Dendritic cell treated with granulocyte-macrophage colony-stimulating factor and Interleukin-4, amounts not matched to agents 40 ng/mL and 50 ng/mL, for 4 days (primary cell): ENCODE data around the gene UTP4.

Source experiments
- H3K27ac Mint-ChIP-seq: one replicate; pipeline ENCODE4 v1.8.0; 2022; ENCODE audit warnings: mild to moderate bottlenecking, mixed read lengths
- H3K27me3 Mint-ChIP-seq: one replicate; pipeline ENCODE4 v1.8.0; 2022; ENCODE audit warnings: mild to moderate bottlenecking, mixed read lengths
- H3K36me3 Mint-ChIP-seq: one replicate; pipeline ENCODE4 v1.8.0; 2022; ENCODE audit warnings: low read depth, mixed read lengths
- H3K4me1 Mint-ChIP-seq: one replicate; pipeline ENCODE4 v1.8.0; 2022; ENCODE audit warnings: low read depth, mixed read lengths
- H3K4me3 Mint-ChIP-seq: one replicate; pipeline ENCODE4 v1.8.0; 2022; ENCODE audit warnings: mild to moderate bottlenecking, moderate library complexity, mixed read lengths
- H3K9me3 Mint-ChIP-seq: one replicate; pipeline ENCODE4 v1.8.0; 2022; ENCODE audit warnings: mixed read lengths
- intact Hi-C: fragments of 100-400 bp; cut with micrococcal nuclease; formaldehyde crosslinking; loops from one replicate; pipeline ENCODE4 v1.15.0; 2022

UTP4 gene

DNA sequence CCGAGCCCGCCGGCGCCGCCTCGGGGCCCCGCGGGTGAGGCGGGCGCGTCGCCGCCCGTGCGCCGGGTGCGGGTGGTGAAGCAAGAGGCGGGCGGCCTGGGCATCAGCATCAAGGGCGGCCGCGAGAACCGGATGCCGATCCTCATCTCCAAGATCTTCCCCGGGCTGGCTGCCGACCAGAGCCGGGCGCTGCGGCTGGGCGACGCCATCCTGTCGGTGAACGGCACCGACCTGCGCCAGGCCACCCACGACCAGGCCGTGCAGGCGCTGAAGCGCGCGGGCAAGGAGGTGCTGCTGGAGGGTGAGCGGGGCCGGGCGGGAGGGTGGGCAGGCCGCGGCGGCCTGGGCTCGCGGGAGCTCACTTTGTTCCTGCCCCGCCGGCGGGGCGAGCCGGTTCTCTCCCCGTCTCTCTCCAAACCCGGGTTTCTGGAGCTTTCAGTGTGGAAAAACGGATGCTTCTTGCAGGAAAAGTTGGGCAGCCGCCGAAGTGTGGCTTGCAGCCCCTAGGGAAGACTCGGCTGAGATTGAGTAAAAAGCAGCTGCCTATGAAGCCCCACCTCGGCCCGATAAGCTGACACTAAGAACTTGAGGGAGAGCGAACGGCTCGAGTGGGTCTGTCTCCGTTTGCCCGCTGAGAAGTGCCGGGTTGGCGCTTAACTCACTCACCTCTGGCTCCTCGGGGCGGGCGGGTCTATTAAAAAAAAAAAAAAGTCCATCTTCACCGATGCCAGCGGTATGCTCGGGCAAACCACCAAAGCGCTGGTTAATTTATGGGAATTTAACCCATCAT is 55.2 kb downstream of the UTP4 start:
- peak overlapping the region; percentile 91 for H3K27ac Mint-ChIP-seq
- no peaks in the 10 kb centered on the region for H3K9me3 Mint-ChIP-seq
- H3K36me3 Mint-ChIP-seq: peaks cover 19% of the 10 kb centered on the region
- H3K27me3 Mint-ChIP-seq: peaks cover 44% of the 10 kb centered on the region
- intact Hi-C loops: loop anchor here (2.0 to 5.0 kb wide), 2 partner anchors 17 to 35 kb away; no protein-coding TSS in a partner anchor
- peaks cover 39% of the 10 kb centered on the region for H3K4me1 Mint-ChIP-seq
- peak overlapping the region; percentile 85 for H3K4me3 Mint-ChIP-seq

DNA sequence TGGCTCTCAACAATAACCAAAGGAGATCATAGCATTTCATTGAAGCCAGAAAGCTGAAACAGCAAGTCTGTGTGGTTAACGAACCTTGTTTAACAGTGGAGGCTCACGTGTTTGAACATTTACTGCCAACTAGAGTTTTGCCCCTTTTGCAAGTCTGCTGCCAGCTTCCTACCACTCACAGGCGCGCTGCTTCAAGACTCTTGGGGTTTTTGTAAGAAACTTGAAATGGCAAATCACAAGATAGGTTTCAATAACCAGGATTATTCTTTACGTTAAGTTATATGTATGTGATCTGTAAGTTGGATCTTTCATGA is 55.7 kb downstream of the UTP4 start:
- Mint-ChIP-seq H3K27ac (peak overlapping the region; percentile 91), H3K4me1 (peaks cover 39% of the 10 kb centered on the region)

GRCh38 chr16:69188716-69189115 is 56.3 kb downstream of the UTP4 start:
- H3K4me1 Mint-ChIP-seq: peaks cover 39% of the 10 kb centered on the region
- peaks cover 19% of the 10 kb centered on the region for H3K36me3 Mint-ChIP-seq
- H3K27me3 Mint-ChIP-seq: peaks cover 47% of the 10 kb centered on the region
- H3K27ac Mint-ChIP-seq: no peak overlapping the region
- intact Hi-C loops: loop anchor here (5.0 kb wide), 1 partner anchor 36 kb away; no protein-coding TSS in a partner anchor
- H3K4me3 Mint-ChIP-seq: peak overlapping the region; percentile 85
- H3K9me3 Mint-ChIP-seq: no peaks in the 10 kb centered on the region

More for the DNA sequence above, 55.7 kb downstream of the UTP4 start:
- Mint-ChIP-seq H3K9me3 (no peaks in the 10 kb centered on the region), H3K36me3 (peaks cover 19% of the 10 kb centered on the region), H3K4me3 (peak overlapping the region; percentile 85), H3K27me3 (peaks cover 44% of the 10 kb centered on the region)
- intact Hi-C loops: loop anchor here (5.0 kb wide), 1 partner anchor 36 kb away; no protein-coding TSS in a partner anchor

GRCh38 chr16:69190046-69190588 is 57.7 kb downstream of the UTP4 start:
- peaks cover 36% of the 10 kb centered on the region for H3K27me3 Mint-ChIP-seq
- no peak overlapping the region for H3K27ac Mint-ChIP-seq
- H3K4me1 Mint-ChIP-seq: peaks cover 39% of the 10 kb centered on the region
- H3K4me3 Mint-ChIP-seq: no peak overlapping the region
- no peaks in the 10 kb centered on the region for H3K9me3 Mint-ChIP-seq
- H3K36me3 Mint-ChIP-seq: peaks cover 19% of the 10 kb centered on the region
- intact Hi-C loops: no loop called here

DNA sequence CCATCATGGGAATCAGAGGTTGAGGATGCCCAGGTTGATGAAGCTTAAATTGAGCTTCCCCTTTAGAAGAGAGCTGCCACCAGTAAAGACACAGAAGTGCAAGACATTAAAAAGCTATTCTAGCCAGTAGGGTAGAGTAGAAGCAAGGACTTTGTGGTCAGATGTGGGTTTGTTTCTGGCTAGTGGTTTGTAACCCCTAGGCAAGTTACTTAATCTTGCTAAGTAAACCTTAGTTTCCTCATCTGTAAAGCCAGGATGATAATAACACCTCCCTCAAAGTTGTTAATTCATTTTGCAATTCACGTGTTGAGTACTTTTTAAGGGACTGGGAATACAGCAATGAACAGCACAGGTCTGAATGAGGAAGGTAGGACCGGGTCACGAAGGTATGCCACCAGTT is 58.1 kb downstream of the UTP4 start:
- intact Hi-C loops: no loop called here
- peaks cover 39% of the 10 kb centered on the region for H3K4me1 Mint-ChIP-seq
- H3K4me3 Mint-ChIP-seq: no peak overlapping the region
- peaks cover 19% of the 10 kb centered on the region for H3K36me3 Mint-ChIP-seq
- H3K9me3 Mint-ChIP-seq: no peaks in the 10 kb centered on the region
- H3K27ac Mint-ChIP-seq: no peak overlapping the region
- peaks cover 33% of the 10 kb centered on the region for H3K27me3 Mint-ChIP-seq

GRCh38 chr16:69191136-69191535 is 58.7 kb downstream of the UTP4 start:
- H3K4me1 Mint-ChIP-seq: peaks cover 38% of the 10 kb centered on the region
- H3K9me3 Mint-ChIP-seq: no peaks in the 10 kb centered on the region
- H3K4me3 Mint-ChIP-seq: peak overlapping the region; percentile 17
- peaks cover 36% of the 10 kb centered on the region for H3K27me3 Mint-ChIP-seq
- H3K27ac Mint-ChIP-seq: no peak overlapping the region
- peaks cover 19% of the 10 kb centered on the region for H3K36me3 Mint-ChIP-seq
- intact Hi-C loops: no loop called here

DNA sequence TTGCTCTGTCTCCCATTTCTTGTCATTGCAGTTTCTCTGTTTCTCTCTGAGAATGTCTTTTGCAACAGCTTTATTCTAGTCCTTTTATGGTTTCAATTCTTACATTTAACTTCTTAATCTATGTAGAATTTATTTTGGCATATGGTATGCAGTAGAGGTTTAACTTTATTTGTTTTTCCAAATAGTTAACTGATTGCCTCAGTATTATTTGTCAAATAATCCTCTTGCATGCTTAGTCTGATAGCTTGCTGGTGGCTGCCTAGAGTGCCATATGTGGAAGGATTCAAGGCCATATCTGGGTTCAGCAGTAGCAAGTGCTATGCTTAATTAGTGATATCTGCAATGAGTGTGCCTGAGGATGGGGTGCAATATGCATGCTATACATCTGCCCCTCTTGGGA is 61.4 kb downstream of the UTP4 start:
- Mint-ChIP-seq H3K9me3 (no peaks in the 10 kb centered on the region), H3K4me3 (no peak overlapping the region), H3K27ac (no peak overlapping the region), H3K4me1 (peaks cover 20% of the 10 kb centered on the region), H3K36me3 (peaks cover 7% of the 10 kb centered on the region), H3K27me3 (peaks cover 33% of the 10 kb centered on the region)
- intact Hi-C loops: no loop called here

- peaks cover 6% of the 10 kb centered on the region for H3K36me3 Mint-ChIP-seq
- peaks cover 30% of the 10 kb centered on the region for H3K27me3 Mint-ChIP-seq
- H3K4me1 Mint-ChIP-seq: peaks cover 19% of the 10 kb centered on the region
- intact Hi-C loops: no loop called here
- H3K27ac Mint-ChIP-seq: no peak overlapping the region
- no peak overlapping the region for H3K4me3 Mint-ChIP-seq
- no peaks in the 10 kb centered on the region for H3K9me3 Mint-ChIP-seq
Observed at GRCh38 chr16:69194488-69194887, 62.0 kb downstream of the UTP4 start.

- Mint-ChIP-seq H3K9me3 (no peaks in the 10 kb centered on the region), H3K27ac (no peak overlapping the region), H3K27me3 (peaks cover 29% of the 10 kb centered on the region), H3K36me3 (peaks cover 6% of the 10 kb centered on the region), H3K4me1 (peaks cover 14% of the 10 kb centered on the region), H3K4me3 (no peak overlapping the region)
- intact Hi-C loops: no loop called here
Observed at GRCh38 chr16:69195369-69196029, 63.0 kb downstream of the UTP4 start.

- intact Hi-C loops: no loop called here
- Mint-ChIP-seq H3K27ac (no peak overlapping the region), H3K4me1 (no peaks in the 10 kb centered on the region), H3K36me3 (no peaks in the 10 kb centered on the region), H3K4me3 (no peak overlapping the region), H3K27me3 (peaks cover 19% of the 10 kb centered on the region), H3K9me3 (no peaks in the 10 kb centered on the region)
Observed at GRCh38 chr16:69197573-69197972, 65.1 kb downstream of the UTP4 start.

- H3K27ac Mint-ChIP-seq: no peak overlapping the region
- no peaks in the 10 kb centered on the region for H3K36me3 Mint-ChIP-seq
- peaks cover 7% of the 10 kb centered on the region for H3K4me1 Mint-ChIP-seq
- intact Hi-C loops: no loop called here
- H3K9me3 Mint-ChIP-seq: no peaks in the 10 kb centered on the region
- peaks cover 13% of the 10 kb centered on the region for H3K27me3 Mint-ChIP-seq
- no peak overlapping the region for H3K4me3 Mint-ChIP-seq
Observed at GRCh38 chr16:69199382-69199781, 66.9 kb downstream of the UTP4 start.

DNA sequence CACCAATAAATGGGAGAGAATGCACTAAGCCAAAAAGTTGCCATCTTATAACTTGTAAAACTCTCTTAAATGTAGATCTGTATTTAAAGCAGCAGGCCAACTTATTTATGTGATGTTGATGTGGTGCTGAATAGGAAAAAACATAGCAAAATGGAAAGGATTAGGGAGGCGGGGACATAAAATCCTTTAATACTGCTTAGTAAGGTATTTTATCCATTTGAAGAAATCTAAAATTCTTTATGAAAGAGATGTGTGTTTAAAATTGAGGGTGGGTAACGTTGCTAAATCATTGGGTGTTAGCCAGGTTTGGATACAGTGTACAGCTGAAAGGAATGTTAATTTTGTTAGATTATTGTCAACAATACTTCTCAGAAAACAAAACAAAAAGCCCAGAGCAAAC is 68.8 kb downstream of the UTP4 start:
- Mint-ChIP-seq H3K9me3 (no peaks in the 10 kb centered on the region), H3K36me3 (no peaks in the 10 kb centered on the region), H3K4me3 (no peak overlapping the region), H3K27ac (no peak overlapping the region), H3K4me1 (peaks cover 22% of the 10 kb centered on the region), H3K27me3 (peaks cover 10% of the 10 kb centered on the region)
- intact Hi-C loops: no loop called here

- no peaks in the 10 kb centered on the region for H3K9me3 Mint-ChIP-seq
- no peaks in the 10 kb centered on the region for H3K36me3 Mint-ChIP-seq
- H3K4me3 Mint-ChIP-seq: no peak overlapping the region
- H3K27ac Mint-ChIP-seq: no peak overlapping the region
- intact Hi-C loops: no loop called here
- H3K27me3 Mint-ChIP-seq: peaks cover 8% of the 10 kb centered on the region
- H3K4me1 Mint-ChIP-seq: peaks cover 22% of the 10 kb centered on the region
Observed at GRCh38 chr16:69201787-69202186, 69.3 kb downstream of the UTP4 start.

DNA sequence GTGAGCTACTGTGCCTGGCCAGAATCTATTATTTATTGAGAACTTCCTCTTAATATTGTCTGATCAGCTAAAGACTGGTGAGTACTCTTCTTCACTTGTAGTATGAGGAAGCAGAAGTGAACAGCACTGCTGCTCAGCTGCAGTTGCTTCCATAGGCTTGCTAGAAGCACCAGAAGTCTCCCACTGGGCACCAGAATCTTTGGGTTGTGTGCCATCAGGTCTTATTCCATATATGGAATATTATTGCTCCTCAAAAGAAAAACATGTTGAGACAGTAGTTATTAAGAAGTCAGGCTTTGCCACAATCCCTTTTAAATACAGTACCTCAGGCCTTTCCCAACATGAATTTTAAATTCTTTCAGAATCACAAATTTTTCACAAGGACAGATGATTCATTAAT is 71.7 kb downstream of the UTP4 start:
- intact Hi-C loops: no loop called here

More for the DNA sequence above, 71.7 kb downstream of the UTP4 start:
- H3K9me3 Mint-ChIP-seq: no peaks in the 10 kb centered on the region
- no peaks in the 10 kb centered on the region for H3K36me3 Mint-ChIP-seq
- H3K27me3 Mint-ChIP-seq: no peaks in the 10 kb centered on the region
- peaks cover 22% of the 10 kb centered on the region for H3K4me1 Mint-ChIP-seq
- no peak overlapping the region for H3K4me3 Mint-ChIP-seq
- H3K27ac Mint-ChIP-seq: peak overlapping the region; percentile 48
